Kidney tubule cell (primary cell): ENCODE data around the gene CLUH.

Experiments used
- DNase-seq: peaks from one replicate; pipeline ENCODE4 v3.0.0-alpha.2; 2018; ENCODE audit warnings: low spot score

Gene CLUH

DNA sequence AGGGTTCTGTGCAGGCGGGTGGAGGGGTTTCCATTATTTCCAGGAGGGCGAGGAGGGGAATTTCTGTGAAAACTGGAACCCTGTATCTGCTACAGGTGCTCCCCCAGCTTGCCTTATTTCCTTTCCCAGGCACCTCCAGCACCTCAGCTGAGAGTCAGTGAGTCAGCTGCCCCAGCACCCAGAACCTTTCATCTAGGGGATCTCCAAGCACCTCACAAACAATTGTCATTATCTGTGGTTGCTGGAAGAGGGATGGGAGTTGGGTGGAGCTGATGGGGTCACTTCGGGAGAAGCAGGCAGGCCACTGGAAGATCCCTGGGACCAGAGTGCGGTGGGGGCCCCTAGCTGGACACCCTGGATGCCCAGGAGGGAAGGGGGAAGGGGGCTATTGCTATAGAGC, 10.0 kb upstream of the CLUH start:
- no peak for DNase-seq

GRCh38 chr17:2719861-2720260, 8.3 kb upstream of the CLUH start:
- DNase-seq = no peak

- DNase-seq = no peak
These were observed 6.8 kb upstream of the CLUH start for GRCh38 chr17:2718150-2718938.

DNA sequence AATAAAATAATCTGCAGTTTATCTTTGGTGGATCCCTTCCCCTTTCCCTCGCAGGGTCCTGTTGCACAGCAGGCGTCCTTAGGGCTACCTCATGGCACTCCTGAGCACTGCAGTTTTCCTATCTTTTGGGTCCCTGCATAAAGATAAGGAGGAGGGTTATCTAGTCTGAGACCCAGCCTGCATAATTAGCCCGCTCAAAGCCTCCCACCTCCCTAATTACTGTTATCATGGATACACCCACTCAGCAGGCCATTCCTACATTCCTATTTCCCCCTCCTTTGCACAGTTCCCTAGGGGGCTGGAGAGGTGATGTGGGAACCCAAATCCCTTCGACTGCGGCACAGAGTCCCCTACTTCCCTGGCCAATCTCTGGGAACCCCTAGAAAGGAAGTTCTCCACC, 5.1 kb upstream of the CLUH start:
- no peak for DNase-seq

DNA sequence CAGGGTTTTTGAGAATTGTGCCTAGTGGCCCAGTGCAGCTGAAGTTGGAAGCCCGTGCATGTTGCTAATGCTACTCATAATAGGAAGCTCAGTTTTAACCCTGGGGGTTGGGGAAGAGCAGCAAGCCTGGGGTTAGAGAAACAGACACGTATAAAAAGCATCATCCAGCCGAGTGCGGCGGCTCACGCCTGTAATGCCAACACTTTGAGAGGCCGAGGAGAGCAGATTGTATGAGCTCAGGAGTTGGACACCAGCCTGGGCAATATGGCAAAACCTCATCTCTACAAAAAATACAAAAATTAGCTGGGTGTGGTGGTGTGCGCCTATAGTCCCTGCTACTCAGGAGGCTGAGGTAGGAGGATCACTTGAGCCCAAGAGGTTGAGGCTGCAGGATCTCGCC, 2.3 kb upstream of the CLUH start:
- DNase-seq = no peak

DNA sequence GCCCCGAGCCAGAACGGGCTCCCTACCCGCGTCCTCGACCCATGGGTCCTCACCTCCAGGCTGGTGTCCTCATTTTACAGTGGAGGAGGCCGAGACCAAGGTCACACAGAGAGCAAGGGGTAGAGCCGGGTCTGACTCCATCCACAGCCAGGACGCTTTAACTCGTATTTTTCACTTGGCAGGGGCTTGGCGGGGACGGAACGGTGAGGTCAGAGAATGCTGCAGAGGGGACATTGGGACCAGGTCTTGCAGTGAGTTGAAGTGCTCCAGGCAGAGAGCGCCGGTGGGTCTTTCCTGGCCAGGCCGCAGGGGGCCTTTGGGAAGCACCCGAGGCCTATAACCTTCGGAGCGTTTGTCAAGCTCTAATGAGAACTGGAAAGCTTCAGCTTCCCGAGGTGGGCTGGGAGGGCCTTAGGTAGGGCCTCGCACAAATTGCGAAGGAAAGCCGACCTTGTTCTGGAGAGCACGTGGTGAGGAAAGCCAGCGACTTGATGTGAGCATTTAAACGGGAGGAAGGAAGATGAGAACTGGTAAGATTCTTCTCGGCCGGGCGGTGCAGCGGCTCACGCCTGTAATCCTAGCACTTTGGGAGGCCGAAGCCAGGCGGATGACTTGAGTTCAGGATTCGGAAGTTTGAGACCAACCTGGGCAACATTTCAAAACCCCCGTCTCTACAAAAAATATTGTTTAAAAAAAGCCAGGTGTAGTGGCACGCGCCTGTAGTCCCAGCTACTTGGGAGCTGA, 908 bp upstream of the CLUH start:
- peak; percentile 27 for DNase-seq

GRCh38 chr17:2710803-2711607, 559 bp downstream of the CLUH start:
- peak; percentile 50 for DNase-seq

GRCh38 chr17:2710071-2710802, 1.3 kb downstream of the CLUH start:
- DNase-seq = peak; percentile 25

DNA sequence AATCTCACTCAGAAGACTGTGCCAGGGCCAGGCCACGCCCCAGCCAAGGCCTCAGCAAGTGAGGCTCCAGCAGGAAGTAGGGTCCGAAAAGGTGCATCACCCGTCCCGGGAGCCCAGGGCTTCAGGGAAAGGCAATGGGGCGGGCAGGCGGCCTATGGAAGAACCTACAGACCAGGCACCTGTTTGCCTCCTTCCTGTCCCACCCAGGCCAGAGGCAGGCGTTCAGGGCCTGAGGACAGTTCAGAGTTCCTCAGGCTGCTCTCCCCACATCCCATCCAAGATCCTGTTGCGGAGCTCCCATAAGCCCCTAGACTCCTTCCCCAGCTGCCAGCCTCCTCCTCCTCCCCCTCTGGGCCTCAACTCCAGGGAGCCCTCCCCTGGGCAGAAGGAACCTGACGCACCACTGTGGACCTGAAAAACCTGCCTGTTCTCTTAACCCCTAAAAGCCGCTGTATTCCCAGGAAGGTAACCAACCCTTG, 2.3 kb downstream of the CLUH start:
- peak; percentile 87 for DNase-seq

- DNase-seq = no peak
These were observed 2.9 kb downstream of the CLUH start for GRCh38 chr17:2708585-2709182.

GRCh38 chr17:2707721-2708584, 3.6 kb downstream of the CLUH start:
- DNase-seq = peak; percentile 57

DNA sequence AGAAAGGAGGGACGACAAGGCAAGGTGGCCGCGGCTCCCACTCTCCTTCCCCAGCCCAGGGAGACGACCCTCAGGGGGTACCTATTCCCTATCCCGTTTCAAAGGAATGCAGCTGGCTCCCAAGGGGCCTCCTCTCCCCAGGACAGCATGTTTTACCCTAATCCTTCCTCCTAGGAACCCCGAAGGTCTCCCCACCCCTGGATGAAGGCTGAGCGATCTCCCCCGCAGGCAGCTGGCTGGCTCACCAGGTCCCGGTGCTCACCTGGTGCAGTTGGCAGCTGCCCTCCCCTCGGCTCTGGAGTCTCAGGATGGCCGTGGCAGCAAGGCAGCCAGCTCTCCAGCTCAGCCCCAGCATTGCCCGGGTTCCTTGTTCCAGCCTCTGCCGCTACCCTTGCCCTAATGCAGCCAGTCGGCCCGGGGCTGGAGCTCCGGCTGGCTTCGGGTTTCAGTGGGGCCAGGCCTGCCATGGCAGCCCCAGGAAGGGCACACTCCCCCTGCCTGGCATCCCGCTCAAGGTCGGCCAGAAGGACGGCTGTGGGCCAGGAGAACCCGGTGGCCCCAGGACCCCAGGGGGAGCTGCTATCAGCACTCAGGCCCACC, 4.6 kb downstream of the CLUH start:
- no peak for DNase-seq

DNA sequence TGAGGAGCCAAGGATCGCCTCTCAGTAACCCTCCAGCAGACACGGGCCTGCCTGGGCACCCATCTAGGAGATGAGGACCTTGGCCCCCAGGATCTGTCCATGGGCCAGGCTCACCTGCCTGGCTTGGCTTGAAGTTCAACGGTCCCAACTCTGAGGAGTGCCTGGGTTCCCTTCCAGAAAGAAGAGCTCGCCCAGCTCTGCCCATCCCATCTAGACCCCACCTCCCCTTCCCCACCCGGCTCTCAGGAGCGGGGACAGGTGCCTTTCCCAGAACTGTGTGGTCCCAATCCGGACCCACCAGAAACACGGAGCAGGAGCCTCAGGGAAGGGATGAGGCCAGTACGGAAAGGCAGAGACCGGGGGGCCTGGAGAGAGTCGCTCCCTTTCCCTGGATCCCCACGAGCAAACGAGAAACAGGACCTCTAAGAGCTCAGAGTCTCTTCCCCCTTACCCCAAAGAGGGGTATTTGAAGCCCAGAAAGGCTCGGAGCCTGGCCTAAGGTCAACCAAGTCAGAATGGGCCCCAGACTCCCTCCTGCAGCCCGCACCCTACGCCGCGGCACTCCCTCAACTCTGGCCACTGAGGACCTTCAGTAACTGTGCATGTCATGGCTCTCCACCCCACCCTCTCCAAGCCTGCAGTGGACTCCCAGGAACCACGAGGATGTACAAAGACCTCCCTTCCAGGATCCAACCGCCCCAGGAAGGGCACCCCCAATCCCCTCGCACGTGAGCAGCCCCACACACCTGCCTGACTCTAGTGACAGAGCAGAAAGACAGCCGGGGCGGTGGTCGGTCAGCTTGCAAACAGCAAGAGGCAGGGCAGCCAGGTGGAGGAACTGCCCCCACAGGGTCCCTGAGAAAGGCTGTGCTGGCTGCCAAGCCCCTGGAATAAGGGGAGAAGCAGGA, 5.4 kb downstream of the CLUH start:
- DNase-seq = no peak

DNA sequence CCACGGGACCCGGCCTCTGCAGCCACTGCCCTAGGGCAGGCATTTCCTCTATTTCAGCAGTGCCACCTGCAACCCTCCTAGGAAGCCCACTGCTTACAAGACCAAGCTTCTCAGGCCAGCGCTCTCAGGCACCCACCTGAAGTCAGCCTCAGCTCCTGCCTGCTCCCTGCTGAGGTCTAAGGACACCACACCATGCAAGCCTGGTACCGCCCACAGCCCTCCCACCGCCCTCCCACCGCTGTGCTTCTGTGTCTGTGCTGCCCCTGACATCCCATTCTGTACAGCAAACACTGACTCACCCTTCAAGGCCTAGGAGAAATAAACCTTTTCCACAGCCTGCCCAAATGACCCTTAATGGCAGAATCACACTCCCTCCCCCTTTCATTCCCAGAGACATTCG, 6.3 kb downstream of the CLUH start:
- peak; percentile 53 for DNase-seq

DNA sequence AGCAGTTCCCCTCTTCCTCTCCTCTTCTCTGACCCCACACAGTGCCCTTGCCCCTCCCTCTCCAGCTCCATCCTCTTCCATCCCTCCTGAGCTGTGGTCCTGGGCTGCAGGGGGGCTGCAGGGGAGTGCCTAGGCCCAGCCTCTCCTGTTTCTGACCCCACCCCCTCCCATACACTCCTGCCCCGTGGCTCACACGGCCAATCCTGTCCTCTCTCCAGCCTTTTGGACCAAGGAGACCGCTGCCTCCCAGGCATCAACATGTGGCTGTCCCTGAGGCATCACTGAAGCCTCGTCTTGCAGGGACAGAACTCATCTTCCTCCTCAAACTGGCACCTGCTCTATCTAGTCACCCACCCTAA, 6.7 kb downstream of the CLUH start:
- no peak for DNase-seq

DNA sequence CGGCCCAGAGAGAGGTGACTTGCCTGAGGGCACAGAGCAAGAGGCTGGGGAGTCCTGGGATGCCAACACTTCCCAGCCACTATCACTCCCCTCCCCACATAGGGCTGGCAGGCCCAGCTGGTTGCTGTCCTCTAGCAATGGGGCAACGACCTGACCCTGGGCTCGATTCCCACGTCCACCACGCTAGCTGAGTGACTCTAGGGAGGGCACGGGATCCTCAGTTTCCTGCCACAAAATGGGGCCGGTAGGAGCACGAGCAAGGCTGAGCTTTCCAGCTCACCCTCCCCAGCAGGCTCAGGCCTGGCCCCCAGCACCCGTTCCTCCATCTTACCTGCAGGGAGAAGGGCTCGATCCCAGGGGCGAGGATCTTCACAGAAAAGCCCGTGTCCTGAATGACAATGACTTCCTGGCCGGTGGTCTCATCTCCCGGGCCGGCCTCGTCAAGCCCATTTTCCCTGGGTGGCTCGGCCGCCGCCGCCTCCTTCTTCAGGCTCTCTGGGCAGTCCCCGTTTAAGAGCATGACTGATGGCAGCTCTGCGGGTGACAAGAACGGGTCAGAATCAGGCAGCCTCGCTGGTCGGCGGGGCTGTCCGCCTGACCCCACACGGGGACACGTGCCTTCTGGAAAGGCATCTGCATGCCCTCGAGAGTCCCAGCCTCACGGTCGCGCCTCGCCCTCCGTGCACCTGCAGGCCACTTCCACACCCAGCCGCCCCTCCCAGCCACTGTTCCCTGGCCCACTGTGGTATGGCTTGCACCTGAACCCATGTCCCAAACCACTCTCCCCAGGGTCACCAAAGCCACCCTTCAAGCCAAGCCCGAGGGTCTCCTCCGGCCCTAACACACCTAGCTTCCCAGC, 7.3 kb downstream of the CLUH start:
- no peak for DNase-seq

DNA sequence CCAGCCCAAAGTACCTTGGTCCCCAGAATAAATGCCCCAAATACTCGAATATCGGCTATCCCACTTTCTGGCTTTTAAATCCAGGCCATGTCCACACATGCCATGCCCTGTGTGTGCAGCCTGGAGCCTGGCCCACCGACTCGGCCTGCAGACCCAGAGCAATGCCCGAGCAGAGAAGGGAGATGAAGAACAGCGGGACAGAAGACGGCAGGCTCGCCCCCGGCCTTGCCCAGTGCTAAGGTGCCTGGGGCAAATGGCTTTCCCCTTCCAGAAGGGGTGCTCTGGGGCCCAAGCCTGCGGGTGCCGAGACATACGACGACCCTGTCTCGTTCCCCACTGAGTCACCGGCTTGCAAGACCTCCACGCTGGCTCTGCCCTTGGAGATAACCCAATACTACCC, 8.0 kb downstream of the CLUH start:
- no peak for DNase-seq

DNA sequence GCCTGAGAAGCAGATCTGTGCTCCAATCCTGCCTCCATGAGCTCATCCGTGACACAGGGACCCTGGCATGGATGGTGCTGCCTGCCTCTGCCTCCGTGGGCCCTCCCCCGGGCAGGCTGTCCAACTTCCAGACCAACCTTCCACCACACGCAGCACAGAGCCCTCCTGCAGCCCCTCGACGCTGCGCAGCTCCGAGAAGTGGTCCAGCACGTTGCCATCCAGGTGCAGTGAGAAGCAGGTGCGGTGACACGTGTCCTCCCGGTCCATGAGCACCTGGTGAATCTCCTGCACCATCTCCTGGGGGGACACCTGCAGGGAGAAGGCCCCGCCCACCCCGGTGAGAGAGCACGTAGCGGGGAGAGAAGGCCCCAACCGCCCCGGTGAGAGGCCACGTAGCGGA, 8.4 kb downstream of the CLUH start:
- DNase-seq = no peak
